HEK293 (cell line): ENCODE measurements around the gene EIF3J.

ENCODE experiments used
- CTCF ChIA-PET: fragments of 350-600 bp; formaldehyde crosslinking; extraction: SDS; loops from one replicate; lab custom pipeline; 2021; ENCODE audit warnings: antibody characterized with exemption; lab: Yijun Ruan, JAX
- POLR2A ChIA-PET: fragments of 300-600 bp; formaldehyde crosslinking; extraction: SDS; loops from one replicate; lab custom pipeline; 2020; ENCODE audit warnings: antibody characterized with exemption, inconsistent platforms; lab: Yijun Ruan, JAX
- H3K27ac ChIP-seq: fragments of 200-500 bp; sonication (Bioruptor generic); 2 replicates; pipeline ENCODE4 v1.5.1; 2014; ENCODE audit warnings: low read depth, low read length, control low read depth, inconsistent platforms; ENCODE audit errors: extremely low read depth
- H3K36me3 ChIP-seq, 2 experiments: fragments of 200-500 bp in 1 of 2; sonication (Bioruptor generic) in 1 of 2; 1 replicate in 1 of 2; 2 replicates in 1 of 2; pipeline ENCODE4 v1.5.1; 2014 to 2017; ENCODE audit warnings: inconsistent platforms in 2 of 2, low read length in 2 of 2; ENCODE audit not compliant: control insufficient read depth in 2 of 2, insufficient read depth in 1 of 2
- H3K4me1 ChIP-seq: fragments of 200-500 bp; sonication (Bioruptor generic); 2 replicates; pipeline ENCODE4 v1.5.1; 2014; ENCODE audit warnings: mild to moderate bottlenecking, low read length, inconsistent platforms; ENCODE audit not compliant: control insufficient read depth, insufficient read depth
- H3K4me3 ChIP-seq: 2 replicates; pipeline ENCODE4 v1.5.1; 2011; ENCODE audit warnings: low read depth, mild to moderate bottlenecking, control low read depth, low read length, moderate library complexity
- H3K9me3 ChIP-seq: fragments of 200-500 bp; sonication (Bioruptor generic); 2 replicates; pipeline ENCODE4 v1.5.1; 2014; ENCODE audit warnings: low read depth, low read length, inconsistent platforms; ENCODE audit not compliant: control insufficient read depth, insufficient read depth
- GLI4 ChIP-seq: fragments of 450-650 bp; formaldehyde crosslinking; IDR thresholded peaks from 2 replicates; pipeline ENCODE4 v1.5.1; 2016; ENCODE audit warnings: missing biosample characterization, missing genetic modification characterization
- HOXC10 ChIP-seq: sonication (generic); formaldehyde crosslinking; IDR thresholded peaks from 2 replicates; pipeline ENCODE4 v1.8.1; 2023; ENCODE audit warnings: mild to moderate bottlenecking, missing genetic modification reagents
- PRDM10 ChIP-seq: fragments of 450-650 bp; formaldehyde crosslinking; IDR thresholded peaks from 2 replicates; pipeline ENCODE4 v1.5.1; 2016; ENCODE audit warnings: missing biosample characterization, missing genetic modification characterization
- TCF7L2 ChIP-seq: IDR thresholded peaks from 2 replicates; pipeline ENCODE4 v1.6.1; 2011; ENCODE audit warnings: low read depth, mild to moderate bottlenecking, inconsistent platforms, low read length, moderate library complexity, borderline replicate concordance
- TRIM28 ChIP-seq: IDR thresholded peaks from 2 replicates; pipeline ENCODE4 v1.6.1; 2011; ENCODE audit warnings: low read length, control low read depth, borderline replicate concordance
- WT1 ChIP-seq: fragments of 450-650 bp; formaldehyde crosslinking; IDR thresholded peaks from 2 replicates; pipeline ENCODE4 v1.5.1; 2016; ENCODE audit warnings: missing biosample characterization, missing genetic modification characterization
- ZNF138 ChIP-seq: fragments of 450-650 bp; formaldehyde crosslinking; IDR thresholded peaks from 2 replicates; pipeline ENCODE4 v1.5.1; 2016; ENCODE audit warnings: missing biosample characterization, missing genetic modification characterization, borderline replicate concordance
- ZNF16 ChIP-seq: fragments of 450-650 bp; formaldehyde crosslinking; IDR thresholded peaks from 2 replicates; pipeline ENCODE4 v1.5.1; 2016; ENCODE audit warnings: low read depth, missing biosample characterization, missing genetic modification characterization
- ZNF169 ChIP-seq: fragments of 450-650 bp; formaldehyde crosslinking; IDR thresholded peaks from 2 replicates; pipeline ENCODE4 v1.5.1; 2016; ENCODE audit warnings: missing biosample characterization, missing genetic modification characterization
- ZNF311 ChIP-seq: fragments of 450-650 bp; formaldehyde crosslinking; IDR thresholded peaks from 2 replicates; pipeline ENCODE4 v1.5.1; 2017; ENCODE audit warnings: missing biosample characterization, missing genetic modification characterization, borderline replicate concordance
- ZNF354C ChIP-seq: fragments of 450-650 bp; formaldehyde crosslinking; IDR thresholded peaks from 2 replicates; pipeline ENCODE4 v1.5.1; 2016; ENCODE audit warnings: missing biosample characterization, missing genetic modification characterization, low read depth, borderline replicate concordance
- ZNF426 ChIP-seq: fragments of 450-650 bp; formaldehyde crosslinking; IDR thresholded peaks from 2 replicates; pipeline ENCODE4 v1.5.1; 2017; ENCODE audit warnings: missing biosample characterization, missing genetic modification characterization, mild to moderate bottlenecking, inconsistent platforms, moderate library complexity
- ZNF449 ChIP-seq: fragments of 450-650 bp; formaldehyde crosslinking; IDR thresholded peaks from 2 replicates; pipeline ENCODE4 v1.5.1; 2017; ENCODE audit warnings: missing biosample characterization, mild to moderate bottlenecking, missing genetic modification characterization, moderate library complexity
- ZNF510 ChIP-seq: fragments of 450-650 bp; formaldehyde crosslinking; IDR thresholded peaks from 2 replicates; pipeline ENCODE4 v1.5.1; 2018; ENCODE audit warnings: mild to moderate bottlenecking, missing genetic modification characterization, missing biosample characterization; ENCODE audit not compliant: insufficient replicate concordance
- ZNF513 ChIP-seq: fragments of 450-650 bp; IDR thresholded peaks from 2 replicates; pipeline ENCODE4 v1.5.1; 2018; ENCODE audit warnings: missing biosample characterization, missing genetic modification characterization
- ZNF558 ChIP-seq: fragments of 450-650 bp; formaldehyde crosslinking; IDR thresholded peaks from 2 replicates; pipeline ENCODE4 v1.5.1; 2016; ENCODE audit warnings: missing biosample characterization, missing genetic modification characterization
- ZNF596 ChIP-seq: fragments of 450-650 bp; IDR thresholded peaks from 2 replicates; pipeline ENCODE4 v1.5.0; 2018; ENCODE audit warnings: missing biosample characterization, mild to moderate bottlenecking, missing genetic modification characterization, moderate library complexity
- ZNF610 ChIP-seq: fragments of 450-650 bp; formaldehyde crosslinking; IDR thresholded peaks from 2 replicates; pipeline ENCODE4 v1.5.1; 2016; ENCODE audit warnings: missing biosample characterization, missing genetic modification characterization, borderline replicate concordance
- ZNF624 ChIP-seq: fragments of 450-650 bp; formaldehyde crosslinking; IDR thresholded peaks from 2 replicates; pipeline ENCODE4 v1.5.1; 2017; ENCODE audit warnings: missing biosample characterization, missing genetic modification characterization
- ZNF626 ChIP-seq: fragments of 450-650 bp; sonication (Bioruptor Pico); formaldehyde crosslinking; IDR thresholded peaks from 2 replicates; pipeline ENCODE4 v1.5.1; 2018; ENCODE audit warnings: missing biosample characterization, missing genetic modification characterization, inconsistent platforms
- ZNF660 ChIP-seq: fragments of 450-650 bp; IDR thresholded peaks from 2 replicates; pipeline ENCODE4 v1.5.1; 2018; ENCODE audit warnings: missing biosample characterization, mild to moderate bottlenecking, missing genetic modification characterization
- ZNF837 ChIP-seq: fragments of 450-650 bp; formaldehyde crosslinking; IDR thresholded peaks from 2 replicates; pipeline ENCODE4 v1.5.1; 2016; ENCODE audit warnings: missing biosample characterization, missing genetic modification characterization
- ZSCAN23 ChIP-seq: fragments of 450-650 bp; formaldehyde crosslinking; IDR thresholded peaks from 2 replicates; pipeline ENCODE4 v1.5.1; 2016; ENCODE audit warnings: missing biosample characterization, missing genetic modification characterization

EIF3J gene

GRCh38 chr15:44519537-44519936, 17.4 kb upstream of the EIF3J start (continued):
- no peak for TF ChIP-seq ZNF558 (tag by site-specific recombination)
- no peak for TF ChIP-seq ZNF513 (tag by site-specific recombination)
- TF ChIP-seq ZNF626 (tag by site-specific recombination): no peak
- TF ChIP-seq ZNF138 (tag by site-specific recombination): no peak
- no peak for TF ChIP-seq ZNF169 (tag by site-specific recombination)
- TF ChIP-seq, all 188 proteins: peak for 0

- H3K4me3 ChIP-seq: no peak overlapping the region
- TF ChIP-seq ZNF624 (tag by site-specific recombination): no peak
- POLR2A ChIA-PET: no interaction called here
- H3K9me3 ChIP-seq: no peaks in the 10 kb centered on the region
- H3K27ac ChIP-seq: no peak overlapping the region
- CTCF ChIA-PET: interaction anchor here (0.6 kb wide), 1 partner anchor 1088 kb away, joined by 3 read pairs; no protein-coding TSS in a partner anchor
- H3K4me1 ChIP-seq: no peaks in the 10 kb centered on the region
- peaks cover 0 to 28% of the 10 kb centered on the region in 2 experiments for H3K36me3 ChIP-seq
Observed at GRCh38 chr15:44525018-44525417, 11.9 kb upstream of the EIF3J start.

GRCh38 chr15:44527241-44527640, 9.7 kb upstream of the EIF3J start:
- H3K4me3 ChIP-seq: no peak overlapping the region
- ChIA-PET POLR2A (no interaction called here), CTCF (no interaction called here)
- no peaks in the 10 kb centered on the region for H3K4me1 ChIP-seq
- peaks cover 0 to 19% of the 10 kb centered on the region in 2 experiments for H3K36me3 ChIP-seq
- no peak for TF ChIP-seq ZNF449
- TF ChIP-seq GLI4 (tag by site-specific recombination): no peak
- no peak overlapping the region for H3K27ac ChIP-seq
- H3K9me3 ChIP-seq: no peaks in the 10 kb centered on the region

GRCh38 chr15:44529864-44530604, 6.9 kb upstream of the EIF3J start:
- Histone ChIP-seq H3K4me3 (no peak overlapping the region), H3K27ac (no peak overlapping the region), H3K4me1 (no peaks in the 10 kb centered on the region), H3K9me3 (no peaks in the 10 kb centered on the region), H3K36me3 (peaks cover 0 to 5% of the 10 kb centered on the region in 2 experiments; a peak in 2 of 3 replicates)
- CTCF ChIA-PET: no interaction called here
- POLR2A ChIA-PET: interaction anchor here (0.9 kb wide), 1 partner anchor 110 kb away, joined by 3 read pairs; no protein-coding TSS in a partner anchor
- TF ChIP-seq ZNF610 (tag by site-specific recombination) (no peak), ZNF138 (tag by site-specific recombination) (no peak), ZNF311 (tag by site-specific recombination) (no peak), ZNF660 (tag by site-specific recombination) (no peak), HOXC10 (CRISPR knock-in tag) (no peak), ZSCAN23 (no peak), TCF7L2 (no peak), ZNF354C (tag by site-specific recombination) (no peak), ZNF16 (tag by site-specific recombination) (no peak), ZNF510 (tag by site-specific recombination) (no peak), ZNF426 (tag by site-specific recombination) (no peak), WT1 (no peak), ZNF837 (tag by site-specific recombination) (no peak), PRDM10 (tag by site-specific recombination) (no peak), ZNF596 (tag by site-specific recombination) (no peak), TRIM28 (no peak)
